Measurements from ENCODE around the gene GPR160. TPM values are rescaled to one million over a fixed set of nuclear protein-coding genes. Genes with fewer than 3 reads are reported as not detected.

The GPR160 gene
- total RNA-seq, 3 donors from 2014 or later (not counting 1 experiment from before 2014, with no cell fraction given), result 1.8 to 5.5 (median 3.8) TPM

DNA sequence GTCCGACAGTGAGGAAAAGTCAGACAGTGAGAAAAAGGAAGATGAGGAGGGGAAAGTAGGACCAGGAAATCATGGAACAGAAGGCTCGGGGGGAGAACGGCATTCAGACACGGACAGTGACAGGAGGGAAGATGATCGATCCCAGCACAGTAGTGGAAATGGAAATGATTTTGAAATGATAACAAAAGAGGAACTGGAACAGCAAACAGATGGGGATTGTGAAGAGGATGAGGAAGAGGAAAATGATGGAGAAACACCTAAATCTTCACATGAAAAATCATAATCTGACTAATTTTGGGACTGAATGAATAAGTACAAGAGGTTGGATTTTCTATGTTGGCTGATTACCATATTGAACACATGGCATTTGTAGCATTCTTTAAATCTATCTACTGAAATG is 45.0 kb upstream of the GPR160 start:
- H3K4me1 ChIP-seq (ENCODE audit: control insufficient read depth, insufficient read depth, low read length), result no peaks in the 10 kb centered on the region
- no peaks in the 10 kb centered on the region for H3K9me3 ChIP-seq (ENCODE audit: control insufficient read depth, insufficient read depth, low read length)
- DNase-seq (no peak), ATAC-seq (no peak)
- no peak overlapping the region for H3K4me3 ChIP-seq (ENCODE audit: low read length)
- intact Hi-C loops (cut with micrococcal nuclease), result no loop called here
- H3K27me3 ChIP-seq (ENCODE audit: control insufficient read depth, insufficient read depth, low read length), result no peaks in the 10 kb centered on the region
- Mint-ChIP-seq H3K9me3 (no peaks in the 10 kb centered on the region), H3K27me3 (ENCODE audit: low read depth in 2 of 2) (no peaks in the 10 kb centered on the region), H3K27ac (peak overlapping the region in 1 of 2 donors; percentile 2), H3K4me1 (no peaks in the 10 kb centered on the region), H3K4me3 (no peak overlapping the region), H3K36me3 (peaks cover 18% of the 10 kb centered on the region)
- TF ChIP-seq, protein P1, sequence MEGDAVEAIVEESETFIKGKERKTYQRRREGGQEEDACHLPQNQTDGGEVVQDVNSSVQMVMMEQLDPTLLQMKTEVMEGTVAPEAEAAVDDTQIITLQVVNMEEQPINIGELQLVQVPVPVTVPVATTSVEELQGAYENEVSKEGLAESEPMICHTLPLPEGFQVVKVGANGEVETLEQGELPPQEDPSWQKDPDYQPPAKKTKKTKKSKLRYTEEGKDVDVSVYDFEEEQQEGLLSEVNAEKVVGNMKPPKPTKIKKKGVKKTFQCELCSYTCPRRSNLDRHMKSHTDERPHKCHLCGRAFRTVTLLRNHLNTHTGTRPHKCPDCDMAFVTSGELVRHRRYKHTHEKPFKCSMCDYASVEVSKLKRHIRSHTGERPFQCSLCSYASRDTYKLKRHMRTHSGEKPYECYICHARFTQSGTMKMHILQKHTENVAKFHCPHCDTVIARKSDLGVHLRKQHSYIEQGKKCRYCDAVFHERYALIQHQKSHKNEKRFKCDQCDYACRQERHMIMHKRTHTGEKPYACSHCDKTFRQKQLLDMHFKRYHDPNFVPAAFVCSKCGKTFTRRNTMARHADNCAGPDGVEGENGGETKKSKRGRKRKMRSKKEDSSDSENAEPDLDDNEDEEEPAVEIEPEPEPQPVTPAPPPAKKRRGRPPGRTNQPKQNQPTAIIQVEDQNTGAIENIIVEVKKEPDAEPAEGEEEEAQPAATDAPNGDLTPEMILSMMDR (IDR thresholded peaks at IDR 0.05), result no peak
- H3K27ac ChIP-seq (ENCODE audit: low read length), result no peak overlapping the region
- peaks cover 57% of the 10 kb centered on the region for H3K36me3 ChIP-seq (ENCODE audit: control insufficient read depth, insufficient read depth, low read length)
- 86% methylated on average over 5 of the region's 5 CpGs for WGBS (ENCODE audit: insufficient coverage)

- no peaks in the 10 kb centered on the region for H3K27me3 ChIP-seq (ENCODE audit: control insufficient read depth, insufficient read depth, low read length)
- no CpG with 5 or more reads among the region's 3 CpGs for WGBS (ENCODE audit: insufficient coverage)
- no peaks in the 10 kb centered on the region for H3K9me3 Mint-ChIP-seq
- no peaks in the 10 kb centered on the region for H3K4me1 Mint-ChIP-seq
- no peak overlapping the region for H3K4me3 Mint-ChIP-seq
- TF ChIP-seq, protein P1 (IDR thresholded peaks at IDR 0.05), result no peak
- DNase-seq (no peak), ATAC-seq (no peak)
- intact Hi-C loops (cut with micrococcal nuclease), result no loop called here
- H3K4me3 ChIP-seq (ENCODE audit: low read length), result no peak overlapping the region
- H3K36me3 Mint-ChIP-seq, result peaks cover 18% of the 10 kb centered on the region
- H3K9me3 ChIP-seq (ENCODE audit: control insufficient read depth, insufficient read depth, low read length), result no peaks in the 10 kb centered on the region
- peaks cover 49% of the 10 kb centered on the region for H3K36me3 ChIP-seq (ENCODE audit: control insufficient read depth, insufficient read depth, low read length)
- no peak overlapping the region for H3K27ac Mint-ChIP-seq
- no peak overlapping the region for H3K27ac ChIP-seq (ENCODE audit: low read length)
- no peaks in the 10 kb centered on the region for H3K27me3 Mint-ChIP-seq (ENCODE audit: low read depth in 2 of 2)
- H3K4me1 ChIP-seq (ENCODE audit: control insufficient read depth, insufficient read depth, low read length), result no peaks in the 10 kb centered on the region
Observed at GRCh38 chr3:169993761-169994160, 44.0 kb upstream of the GPR160 start.

DNA sequence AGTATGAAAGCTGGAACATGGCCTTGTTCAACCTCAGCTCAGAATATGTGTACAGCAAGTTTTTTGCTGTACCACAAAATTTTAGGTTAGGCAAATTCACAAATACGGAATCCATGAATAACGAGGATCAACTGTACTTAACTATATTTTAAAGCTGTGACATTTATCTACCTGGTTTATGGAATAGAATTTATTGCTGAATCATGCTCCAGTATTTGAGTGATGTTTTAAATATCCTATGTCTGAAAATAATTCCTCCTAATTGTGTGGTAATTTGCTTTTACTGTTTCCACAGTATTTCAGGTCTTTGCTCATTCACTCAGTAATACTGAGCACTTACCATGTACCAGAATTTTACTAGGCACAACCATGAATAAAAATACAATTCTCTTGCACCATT is 41.7 kb upstream of the GPR160 start:
- Histone ChIP-seq H3K4me1 (ENCODE audit: control insufficient read depth, insufficient read depth, low read length) (no peaks in the 10 kb centered on the region), H3K27ac (ENCODE audit: low read length) (no peak overlapping the region), H3K36me3 (ENCODE audit: control insufficient read depth, insufficient read depth, low read length) (peaks cover 35% of the 10 kb centered on the region), H3K4me3 (ENCODE audit: low read length) (no peak overlapping the region), H3K27me3 (ENCODE audit: control insufficient read depth, insufficient read depth, low read length) (no peaks in the 10 kb centered on the region), H3K9me3 (ENCODE audit: control insufficient read depth, insufficient read depth, low read length) (no peaks in the 10 kb centered on the region)
- no peaks in the 10 kb centered on the region for H3K9me3 Mint-ChIP-seq
- peaks cover 16% of the 10 kb centered on the region for H3K36me3 Mint-ChIP-seq
- no peaks in the 10 kb centered on the region for H3K4me1 Mint-ChIP-seq
- peak overlapping the region in 1 of 2 donors; percentile 65 for H3K27ac Mint-ChIP-seq
- no CpG with 5 or more reads among the region's 2 CpGs for WGBS (ENCODE audit: insufficient coverage)
- TF ChIP-seq, protein P1 (IDR thresholded peaks at IDR 0.05), result no peak
- no peak overlapping the region for H3K4me3 Mint-ChIP-seq
- intact Hi-C loops (cut with micrococcal nuclease), result no loop called here
- no peaks in the 10 kb centered on the region for H3K27me3 Mint-ChIP-seq (ENCODE audit: low read depth in 2 of 2)
- DNase-seq (no peak), ATAC-seq (no peak)

DNA sequence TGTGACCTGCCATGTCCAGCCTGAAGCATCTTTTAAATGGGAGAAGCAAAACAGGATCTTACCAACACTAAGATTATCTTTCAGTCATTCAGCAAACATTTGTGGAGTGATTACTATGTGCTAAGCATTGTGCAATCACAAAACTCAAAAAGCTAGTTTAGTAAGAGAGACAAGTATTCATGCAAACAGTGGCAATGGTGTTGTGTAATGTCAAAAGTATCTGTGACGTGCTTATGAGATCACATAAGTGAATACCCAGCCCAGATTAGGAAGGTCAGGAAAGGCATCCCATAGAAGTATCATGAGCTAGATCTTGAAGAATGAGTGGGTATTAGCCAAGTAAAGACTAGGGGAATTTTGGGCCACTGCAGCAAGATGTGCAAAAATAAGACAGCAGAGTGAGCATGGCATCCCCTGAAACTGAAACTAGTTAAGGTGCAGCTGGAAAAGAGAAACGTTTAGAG is 39.1 kb upstream of the GPR160 start:
- Mint-ChIP-seq H3K27me3 (ENCODE audit: low read depth in 2 of 2) (no peaks in the 10 kb centered on the region), H3K4me3 (no peak overlapping the region), H3K36me3 (peaks cover 5% of the 10 kb centered on the region), H3K9me3 (no peaks in the 10 kb centered on the region), H3K27ac (no peak overlapping the region), H3K4me1 (peaks cover 4 to 5% of the 10 kb centered on the region in 2 donors)
- Histone ChIP-seq H3K4me3 (ENCODE audit: low read length) (no peak overlapping the region), H3K36me3 (ENCODE audit: control insufficient read depth, insufficient read depth, low read length) (peaks cover 17% of the 10 kb centered on the region), H3K4me1 (ENCODE audit: control insufficient read depth, insufficient read depth, low read length) (no peaks in the 10 kb centered on the region), H3K27me3 (ENCODE audit: control insufficient read depth, insufficient read depth, low read length) (no peaks in the 10 kb centered on the region), H3K27ac (ENCODE audit: low read length) (no peak overlapping the region), H3K9me3 (ENCODE audit: control insufficient read depth, insufficient read depth, low read length) (no peaks in the 10 kb centered on the region)
- ATAC-seq (no peak), DNase-seq (no peak)
- TF ChIP-seq, protein P1 (IDR thresholded peaks at IDR 0.05), result no peak
- intact Hi-C loops (cut with micrococcal nuclease), result no loop called here
- WGBS (ENCODE audit: insufficient coverage), result 49% methylated on average over 2 of the region's 2 CpGs

All from natural killer cell (primary cell).